HG03575 (cell line): ENCODE data around the gene ANKRD63.

Experiments
- ATAC-seq: cut with Tn5 transposase; IDR thresholded peaks from one replicate; pipeline ENCODE4 v1.9.1; 2021; ENCODE audit not compliant: unreplicated experiment, insufficient number of reproducible peaks, low FRiP score; ENCODE audit errors: extremely low read depth

Gene ANKRD63

DNA sequence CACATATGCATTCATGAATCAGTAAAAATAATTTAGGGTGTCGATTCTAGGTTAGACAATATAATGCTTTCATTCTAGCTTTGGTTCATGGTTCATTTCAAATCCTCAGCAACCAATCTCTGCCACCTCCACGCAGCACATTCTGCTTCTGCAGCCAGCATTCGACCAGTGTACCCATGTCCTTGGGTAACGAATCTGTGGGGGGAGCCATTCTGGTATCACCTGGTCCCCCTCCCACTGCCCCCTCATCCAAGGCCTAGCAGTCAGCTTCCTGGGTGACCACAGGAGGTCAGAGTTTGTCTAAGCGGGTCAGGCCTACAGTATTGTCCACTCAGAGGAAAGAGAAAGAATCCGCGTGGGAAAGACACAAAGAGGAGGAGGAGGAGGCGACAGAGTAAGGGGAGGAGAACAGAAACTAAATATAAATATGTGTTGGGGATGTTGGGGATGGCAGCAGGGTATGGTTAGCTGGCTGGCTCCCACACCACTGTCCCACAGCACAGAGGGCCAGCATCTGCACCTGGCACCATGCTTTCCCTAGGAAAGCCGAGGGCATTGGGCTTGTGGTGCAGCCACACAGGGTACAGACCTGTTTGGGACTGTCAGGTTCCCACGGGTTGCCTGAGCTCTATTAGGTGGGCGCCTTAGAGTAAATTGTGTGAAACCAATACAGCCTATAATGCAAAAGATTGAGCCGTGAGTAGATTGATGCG lies 31.9 kb downstream of the ANKRD63 start:
- no peak for ATAC-seq

DNA sequence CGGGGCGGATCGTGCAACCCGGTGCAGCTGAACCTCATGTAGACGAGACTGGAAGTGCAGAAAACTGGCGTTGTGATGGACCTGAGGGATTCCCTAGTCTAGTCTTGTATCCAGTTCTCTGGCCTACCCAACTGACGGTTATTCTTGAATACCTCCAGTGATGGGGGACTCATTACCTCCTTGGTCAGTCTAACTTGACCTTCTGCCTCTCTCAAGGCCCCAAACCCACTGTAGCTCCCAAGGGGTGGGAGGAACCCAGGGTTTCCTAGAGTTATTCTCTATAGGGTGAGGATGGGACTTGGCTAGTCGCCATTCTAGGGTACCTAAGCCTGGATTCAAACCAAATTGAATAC lies 32.6 kb downstream of the ANKRD63 start:
- ATAC-seq: no peak

DNA sequence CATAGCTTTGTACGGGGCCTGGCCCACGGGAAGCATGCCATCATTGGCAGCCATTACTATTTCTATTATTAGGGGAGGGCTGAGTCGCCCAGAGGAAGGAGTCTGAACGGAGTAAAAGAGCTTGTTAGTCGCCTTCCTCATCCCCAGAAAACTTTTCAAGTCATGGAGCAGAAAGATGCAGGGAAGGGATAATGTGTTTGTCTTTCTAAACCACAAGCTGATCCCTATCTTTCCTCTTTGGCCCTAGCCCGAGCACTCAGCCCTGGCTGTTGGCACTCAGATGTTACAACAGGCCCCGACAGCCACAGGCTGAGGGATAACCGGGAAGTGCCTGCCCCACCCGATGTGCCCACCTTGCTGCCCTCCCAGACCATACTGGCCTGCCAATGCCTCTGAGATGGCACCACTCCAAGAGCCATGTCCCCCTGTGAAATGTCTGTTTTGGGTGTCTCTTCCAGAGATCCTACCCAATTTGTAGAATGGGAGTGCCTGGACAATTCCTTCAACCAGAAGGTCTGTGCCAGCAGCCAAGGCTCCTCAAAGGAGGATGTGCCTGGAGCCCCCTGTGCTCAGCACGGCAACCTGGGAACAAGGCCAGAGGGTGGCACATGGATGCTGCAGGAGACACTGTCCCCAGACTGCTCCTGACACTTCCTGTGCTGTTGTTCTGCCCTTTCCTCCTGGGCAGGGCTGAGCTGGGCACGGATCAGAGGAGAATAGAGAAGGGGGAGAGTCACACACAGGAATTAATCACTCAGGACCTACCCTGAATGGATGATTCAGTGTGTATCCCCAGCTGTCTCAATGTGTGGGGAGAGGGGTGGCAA lies 33.2 kb downstream of the ANKRD63 start:
- ATAC-seq: no peak

DNA sequence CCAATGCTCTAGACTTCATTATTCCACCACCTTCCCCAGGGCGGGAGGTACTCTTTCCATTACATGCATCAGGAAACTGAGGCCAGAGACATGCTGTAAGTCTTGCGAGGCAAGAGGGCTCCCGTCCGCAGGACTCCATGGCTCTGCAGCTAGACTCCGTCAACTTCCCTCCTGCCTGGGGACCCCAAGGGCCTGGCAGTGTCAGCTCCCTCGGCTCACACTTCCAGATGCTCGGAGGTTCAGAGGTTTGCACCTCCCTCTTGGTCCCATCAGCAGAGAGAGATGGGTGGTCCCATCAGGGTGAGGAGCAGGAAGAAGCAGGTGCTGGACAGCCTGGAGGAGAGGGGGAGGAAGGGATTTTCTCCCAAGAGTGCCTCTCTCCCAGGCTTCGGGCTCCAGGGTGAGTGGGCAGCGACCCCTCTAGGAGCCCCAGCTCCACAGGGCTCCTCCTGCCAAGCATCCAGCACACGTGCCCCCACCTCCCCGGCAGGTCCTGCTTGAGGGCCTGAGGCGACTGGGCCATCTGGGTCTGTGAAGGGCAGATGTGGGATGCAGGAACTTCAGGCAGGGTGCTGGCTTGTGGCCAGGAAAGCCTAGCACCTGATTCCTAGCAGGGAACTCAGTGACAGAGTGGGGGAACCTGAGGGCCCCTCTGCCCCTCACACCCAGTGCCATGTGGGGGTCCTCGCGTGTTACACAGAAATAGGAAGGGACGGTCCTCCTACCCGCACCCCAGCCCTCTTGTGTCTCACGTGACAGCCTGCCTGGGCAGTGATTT lies 34.7 kb downstream of the ANKRD63 start:
- no peak for ATAC-seq

DNA sequence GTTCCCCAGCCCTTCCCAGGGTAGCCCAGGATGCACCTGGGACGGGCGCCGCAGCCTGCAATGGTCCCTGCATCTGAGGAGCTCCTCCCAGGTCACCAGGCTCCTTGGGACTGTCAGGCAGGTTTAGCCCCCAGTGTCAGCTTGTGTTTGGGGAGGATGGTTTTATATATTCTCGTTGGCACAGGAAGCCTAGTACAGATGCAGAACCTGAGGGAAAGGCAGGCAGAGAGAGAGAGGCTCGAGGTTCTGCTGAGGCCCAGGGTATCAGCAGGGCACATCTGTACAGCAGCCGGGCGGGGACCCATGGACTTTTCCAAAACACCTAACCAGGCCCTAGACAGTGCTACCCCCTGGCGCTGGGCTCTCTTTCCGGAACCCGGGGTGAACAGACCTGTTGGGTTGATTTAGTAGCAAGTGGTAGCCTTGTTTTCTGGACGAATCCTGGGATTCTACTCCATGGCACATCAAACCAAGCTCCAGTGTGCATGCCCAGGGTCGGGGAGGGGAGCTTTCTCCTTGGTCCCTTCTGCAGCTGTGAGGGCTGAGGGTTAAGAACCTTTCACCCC lies 35.4 kb downstream of the ANKRD63 start:
- ATAC-seq: no peak

DNA sequence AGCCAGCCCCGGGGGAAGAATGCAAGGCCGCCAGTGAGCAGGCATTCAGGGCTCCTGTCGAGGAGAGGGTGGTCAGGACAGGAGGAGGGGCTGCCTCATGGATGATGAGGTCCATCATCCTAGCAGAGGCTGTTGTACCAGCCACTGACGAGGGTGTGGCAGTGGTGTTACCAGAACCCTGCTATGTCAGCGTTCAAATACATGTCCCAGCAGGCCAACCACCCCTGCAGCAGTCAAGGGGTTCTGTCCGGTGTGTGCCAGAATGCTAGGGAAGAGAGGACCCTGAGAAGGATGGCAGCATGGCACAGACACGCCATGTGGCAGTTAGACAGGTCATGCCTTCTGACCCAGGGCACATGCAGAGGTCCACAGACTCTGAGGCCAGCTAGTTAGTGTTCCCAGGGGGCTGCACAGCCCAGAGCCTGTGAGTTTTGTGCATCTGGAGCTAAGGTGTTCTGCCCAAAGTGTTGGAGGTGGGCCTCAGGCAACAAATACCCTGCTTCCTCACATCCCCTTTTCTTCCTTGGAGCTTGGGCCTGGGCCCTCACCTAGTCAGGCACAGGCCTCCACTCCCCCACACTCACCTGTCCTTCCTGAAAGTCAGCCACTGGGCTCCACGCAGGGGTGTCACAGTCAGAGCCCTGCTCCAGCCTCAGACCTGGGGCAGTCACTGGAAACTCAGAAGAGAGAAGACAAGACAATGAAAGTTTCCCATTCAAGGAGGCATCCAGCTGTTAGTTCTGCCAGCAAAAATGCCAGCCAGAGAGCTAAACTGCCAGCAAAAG lies 36.2 kb downstream of the ANKRD63 start:
- ATAC-seq: no peak

DNA sequence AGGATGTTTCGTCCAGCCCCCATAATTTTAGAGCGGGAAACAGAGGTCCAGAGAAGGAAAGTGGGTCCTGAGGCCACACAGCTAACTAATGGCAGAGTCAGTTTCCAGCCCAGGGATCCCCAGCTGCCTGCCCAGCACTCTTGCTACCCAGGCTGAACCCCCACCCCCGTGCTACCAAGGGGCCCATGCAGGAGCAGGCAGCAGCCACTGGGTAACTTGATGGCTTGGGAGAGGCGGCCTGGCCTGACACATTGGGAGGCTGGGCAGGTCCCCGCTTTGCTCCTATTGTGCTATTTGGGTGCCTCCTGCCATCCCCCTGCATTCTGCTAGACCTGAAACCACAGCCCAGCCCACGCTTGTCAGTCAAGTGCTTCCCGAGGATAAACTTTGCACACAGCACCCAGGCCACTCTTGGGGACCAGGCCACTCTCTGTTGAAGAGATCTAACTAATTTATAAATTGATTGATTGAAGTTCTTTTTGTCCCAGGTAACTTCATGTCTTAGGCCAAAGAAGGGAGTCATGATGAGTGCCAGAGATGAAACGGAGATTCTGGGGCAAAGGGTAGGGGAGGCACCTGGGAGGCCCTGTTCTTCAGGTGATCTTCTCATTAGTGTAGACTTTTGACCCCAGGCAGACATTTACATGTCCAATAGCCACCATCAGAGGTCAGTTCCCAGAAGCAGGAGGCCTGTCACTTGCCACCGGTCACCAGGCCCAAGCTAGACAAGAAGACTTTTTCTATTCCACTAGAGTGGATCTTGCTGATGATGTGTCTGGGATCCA lies 37.0 kb downstream of the ANKRD63 start:
- no peak for ATAC-seq

DNA sequence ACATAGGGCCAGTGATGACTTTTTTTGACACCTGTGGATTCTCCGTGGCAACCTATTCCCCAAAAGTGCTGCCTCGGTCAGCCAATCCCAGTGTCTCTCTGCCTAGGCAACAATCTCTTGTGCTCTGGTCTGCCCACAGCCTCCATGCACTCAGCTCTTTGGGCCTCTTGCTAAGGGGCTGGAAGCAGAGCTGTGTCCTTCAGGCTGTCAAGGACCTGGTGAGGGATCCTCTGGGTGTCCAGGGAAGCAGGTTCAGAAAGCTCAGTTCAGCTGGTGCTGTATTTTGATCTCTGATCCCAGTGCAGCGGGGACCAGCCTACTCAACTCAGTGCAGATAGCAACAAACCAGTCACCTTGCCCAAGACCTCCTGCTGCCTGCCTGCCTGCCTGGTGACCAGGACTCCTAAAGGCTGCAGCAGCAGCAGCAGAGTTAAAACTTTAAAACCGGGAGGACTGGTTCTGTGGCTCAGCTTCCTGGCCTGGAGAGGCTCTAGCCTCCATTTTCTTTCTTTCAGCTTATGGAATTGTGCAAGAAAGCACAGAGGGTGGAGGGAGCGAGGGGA lies 37.8 kb downstream of the ANKRD63 start:
- no peak for ATAC-seq

DNA sequence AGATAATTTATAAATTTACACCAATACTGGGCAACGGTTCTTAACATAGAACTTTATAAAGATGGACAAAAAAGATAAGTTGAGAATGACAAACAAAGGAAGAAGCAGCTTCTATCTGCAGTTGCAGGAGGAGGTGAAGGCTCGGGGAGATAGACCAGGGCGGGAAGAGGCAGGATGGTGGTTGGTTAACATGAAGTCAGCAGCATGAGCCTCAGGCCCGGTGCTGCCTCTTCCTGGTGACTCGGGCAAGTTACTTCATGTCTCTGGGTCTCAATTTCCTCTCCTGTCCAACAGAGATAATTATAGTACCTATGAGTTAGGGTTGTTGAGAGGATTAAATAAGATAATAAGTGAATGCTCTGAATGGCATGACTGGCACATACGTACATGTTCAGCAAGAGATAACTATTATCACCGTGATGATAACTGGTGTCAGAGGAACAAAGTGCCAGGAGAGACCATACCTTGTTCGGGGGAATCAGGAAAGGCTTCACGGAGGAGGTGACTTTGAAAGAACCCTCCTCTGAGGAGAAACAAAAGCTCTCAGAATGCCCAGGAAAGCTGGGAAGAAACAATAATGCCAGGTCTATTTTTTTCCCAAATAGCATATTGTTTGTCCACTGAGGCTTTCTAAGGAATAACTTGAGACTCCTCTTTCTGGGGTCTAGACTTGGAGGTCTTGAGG lies 39.6 kb downstream of the ANKRD63 start:
- ATAC-seq: no peak

DNA sequence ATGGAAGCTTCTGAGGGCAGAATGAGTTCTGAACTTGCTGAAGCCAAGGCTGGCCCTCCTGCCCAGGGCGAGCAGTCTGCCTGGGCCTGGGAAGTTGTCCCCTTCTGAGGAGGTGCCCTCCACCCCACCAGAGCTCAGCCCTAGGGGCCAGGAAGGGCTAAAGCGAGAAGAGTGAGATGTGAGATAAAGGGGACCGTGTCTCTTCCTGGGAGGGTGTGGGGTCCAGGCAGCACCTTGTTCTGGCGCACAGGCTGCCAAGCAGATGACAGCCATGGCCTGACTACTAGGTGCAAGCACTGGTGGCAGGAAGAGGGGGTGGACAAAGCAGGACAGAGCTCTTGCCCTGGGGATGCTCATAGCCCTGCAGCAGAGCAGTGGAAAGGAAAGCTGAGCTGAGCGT lies 40.3 kb downstream of the ANKRD63 start:
- ATAC-seq: no peak

DNA sequence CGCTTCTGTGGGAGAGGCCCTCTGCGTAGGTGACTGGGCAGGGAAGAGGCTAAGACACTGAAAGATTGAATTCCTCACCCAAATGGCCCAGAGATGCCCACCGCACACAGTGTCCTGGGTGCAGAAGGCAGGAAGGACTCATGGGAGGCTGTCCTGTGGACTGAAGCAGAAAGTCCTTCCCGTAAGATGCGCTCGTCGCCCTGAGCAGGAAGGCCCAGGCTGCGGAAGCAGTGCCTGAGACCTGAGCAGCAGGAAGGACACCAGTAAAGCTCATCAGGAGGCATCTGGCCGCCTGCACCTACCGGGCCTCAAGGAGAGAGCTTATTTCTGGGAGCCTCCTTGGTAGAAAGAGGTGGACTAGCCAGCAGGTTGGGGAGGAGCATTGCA lies 40.7 kb downstream of the ANKRD63 start:
- no peak for ATAC-seq

DNA sequence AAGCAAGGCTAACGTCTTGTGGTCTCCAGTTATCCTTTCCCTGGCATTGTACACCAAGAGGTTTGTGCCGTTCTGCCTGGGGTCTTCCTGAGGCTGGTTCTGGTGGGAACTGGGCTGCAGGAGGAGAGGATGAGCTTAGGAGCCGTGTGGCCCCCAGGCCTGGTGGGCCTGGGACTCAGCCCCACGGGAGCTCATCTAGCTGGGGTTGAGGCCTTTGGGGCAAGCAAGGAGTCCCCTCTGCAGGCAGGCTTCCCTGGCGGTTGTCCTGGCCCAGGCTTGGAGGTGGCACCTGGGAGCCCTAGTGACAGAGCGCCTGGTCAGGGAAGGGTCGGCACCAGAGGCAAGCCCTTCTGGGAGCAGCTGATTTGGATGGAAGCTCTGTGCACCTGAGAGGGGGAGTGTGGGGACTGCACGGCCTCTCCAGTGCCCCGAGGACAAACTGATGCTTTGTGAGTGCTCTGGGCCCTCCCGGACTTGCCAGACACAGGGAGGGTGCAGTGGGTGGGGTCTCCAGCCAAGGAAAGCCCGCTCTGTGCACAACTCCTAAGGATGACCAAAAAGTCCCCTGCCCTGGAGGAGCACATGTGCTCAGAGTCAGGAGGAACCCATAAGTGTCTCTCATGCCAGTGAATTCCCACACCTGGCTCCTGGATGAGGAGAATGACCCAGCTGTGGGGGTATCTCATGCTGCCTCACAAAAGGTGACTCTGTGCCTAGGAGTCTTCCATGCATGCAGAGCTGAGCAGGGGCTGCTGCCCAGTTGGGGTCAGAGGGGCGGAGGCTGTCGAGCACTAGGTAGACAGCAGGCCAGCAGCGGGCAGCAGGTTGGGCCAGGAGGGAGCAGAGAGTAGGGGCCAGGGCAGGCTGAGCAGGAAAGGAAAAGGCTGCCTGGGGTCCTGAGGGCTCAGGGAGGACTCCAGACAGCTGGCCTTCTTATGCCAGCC lies 41.3 kb downstream of the ANKRD63 start:
- no peak for ATAC-seq

DNA sequence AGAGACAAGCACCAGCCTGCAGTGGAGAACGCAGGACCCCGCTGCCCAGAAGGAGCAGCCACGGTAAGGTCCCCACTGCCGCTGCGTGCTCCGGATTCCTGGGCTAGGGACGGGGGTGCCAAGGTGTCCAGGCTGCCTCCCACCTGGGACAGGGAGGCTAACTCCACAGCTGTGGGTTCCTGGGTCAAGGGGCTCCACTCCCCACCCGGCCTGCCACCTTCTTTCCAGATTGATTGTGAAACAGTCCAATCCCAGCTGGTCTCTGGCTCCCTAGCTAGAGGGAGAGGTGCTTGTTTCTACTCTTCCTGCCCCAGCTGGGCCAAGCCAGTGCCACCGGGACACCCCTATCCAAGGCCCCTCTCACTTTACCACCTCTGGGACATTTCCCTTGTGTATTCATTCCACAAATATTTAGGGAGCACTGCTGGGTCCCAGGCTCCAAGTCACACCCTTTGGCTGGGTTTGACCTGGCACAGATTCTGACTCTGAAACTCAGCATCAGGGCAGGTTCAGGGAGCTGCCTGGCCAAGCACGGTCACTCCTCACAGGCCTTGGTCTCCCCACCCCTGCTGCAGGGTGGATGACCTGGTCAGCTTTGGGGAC lies 42.1 kb downstream of the ANKRD63 start:
- ATAC-seq: no peak

DNA sequence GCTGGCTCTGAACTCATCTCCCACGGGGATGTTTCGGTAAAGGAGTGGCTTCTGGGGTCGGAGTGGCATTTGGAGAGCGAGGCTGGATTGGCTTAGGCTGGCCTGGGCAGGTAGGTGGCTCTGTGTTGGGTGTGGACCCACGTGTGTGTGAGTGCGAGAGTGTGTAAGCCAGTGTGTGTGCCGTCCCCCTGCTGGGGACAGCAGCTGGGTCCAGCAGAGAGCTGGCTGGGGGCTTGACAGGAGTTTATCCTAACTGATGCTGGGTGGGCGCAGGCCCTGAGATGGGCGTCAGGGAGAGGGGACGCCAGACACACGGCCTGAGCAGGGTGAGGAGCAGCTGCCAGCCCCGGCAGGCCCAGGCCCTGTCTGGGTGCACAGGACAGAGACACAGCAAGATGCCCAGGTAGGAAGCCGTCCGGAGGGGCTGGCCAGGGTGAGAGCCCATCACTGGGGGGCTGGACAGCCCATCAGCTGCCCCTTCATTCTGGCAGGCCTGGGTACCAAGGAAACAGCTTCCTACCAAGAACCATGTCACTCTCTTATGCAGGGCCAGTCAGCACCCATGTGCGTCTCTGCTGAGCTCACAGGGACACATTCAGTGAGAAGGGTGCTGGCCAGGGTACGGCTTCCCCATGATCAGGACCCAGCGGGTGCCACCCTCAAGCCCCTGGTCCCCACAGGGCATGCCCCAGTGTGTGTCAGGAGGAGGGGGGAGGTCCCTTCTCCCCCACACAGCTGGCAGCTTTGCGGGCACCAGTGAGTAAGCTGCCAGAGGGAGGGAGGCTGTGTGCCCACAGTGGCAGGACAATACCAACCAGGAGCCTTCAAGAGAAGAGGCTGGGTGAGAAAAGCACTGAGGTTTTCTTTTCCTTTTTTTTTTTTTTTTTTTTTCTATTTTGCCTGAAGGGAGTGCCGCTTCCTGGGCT lies 42.9 kb downstream of the ANKRD63 start:
- no peak for ATAC-seq

DNA sequence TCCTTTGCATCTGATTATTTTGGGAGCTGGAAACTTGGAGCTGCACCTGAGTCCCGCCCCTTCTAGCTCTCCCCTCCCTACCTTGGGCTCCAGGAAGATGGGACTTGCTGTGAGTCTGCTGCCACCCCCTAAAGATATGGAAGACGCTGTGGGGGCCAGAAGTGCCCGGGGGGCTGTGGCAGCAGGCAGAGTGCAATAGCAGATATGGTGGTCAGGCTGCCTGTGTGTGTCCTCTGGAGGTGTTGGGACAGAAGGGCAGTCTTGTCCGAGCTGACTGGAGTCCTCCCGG lies 43.5 kb downstream of the ANKRD63 start:
- ATAC-seq: no peak
